Measurements from ENCODE around the gene IL25. TPM values are rescaled to one million over a fixed set of nuclear protein-coding genes. Genes with fewer than 3 reads are reported as not detected.

The IL25 gene
- total and polyA plus RNA-seq, 2 of the 4 experiments (the other 2 are of a cell fraction): not detected

DNA sequence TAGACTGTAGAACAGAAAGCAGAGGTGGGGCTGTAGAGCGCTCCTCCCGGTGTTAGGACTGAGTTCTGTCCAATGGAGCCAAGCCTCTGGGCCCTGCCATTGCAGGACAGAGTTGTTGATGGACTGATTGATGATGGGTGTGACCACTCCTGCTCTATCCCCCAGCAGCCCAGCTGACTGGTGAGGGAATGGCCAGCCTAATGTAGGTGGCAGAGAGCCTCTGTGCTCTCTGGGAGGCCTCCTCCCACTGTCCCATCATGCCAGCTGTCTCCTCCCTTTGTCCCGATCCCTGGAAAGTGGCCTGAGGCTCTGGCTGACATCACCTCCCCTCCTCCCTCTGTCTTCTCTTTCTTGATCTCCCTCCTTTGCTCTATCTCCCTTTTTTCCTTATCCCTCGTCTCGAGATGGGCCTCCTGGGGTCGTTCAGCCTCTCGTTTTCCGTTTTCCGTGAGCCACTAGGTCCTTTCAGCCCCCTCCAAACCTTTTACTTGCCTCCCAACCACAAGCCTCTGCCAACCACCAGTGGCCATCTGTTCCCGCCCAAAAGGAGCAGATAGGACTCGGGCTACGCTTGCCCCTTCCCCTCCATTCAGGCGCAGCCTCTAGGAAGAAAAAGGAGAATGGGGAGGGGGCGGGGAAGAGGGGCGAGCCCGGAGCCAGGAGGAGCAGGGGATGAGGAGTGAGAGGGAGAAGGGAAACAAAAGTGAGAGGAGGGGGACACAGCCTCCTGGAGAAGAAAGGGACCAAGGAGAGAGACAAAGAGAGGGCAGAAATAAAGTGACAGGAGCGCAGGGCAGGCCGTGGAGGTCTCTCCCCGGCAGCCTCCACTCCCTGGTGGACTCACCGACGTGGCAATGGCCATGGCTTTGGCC, 8.2 kb upstream of the IL25 start:
- peak overlapping the region; percentile 93 for H3K14ac ChIP-seq (replicated peaks; ENCODE audit: low read depth, low read length)
- peaks cover 7% of the 10 kb centered on the region; the same call in 1 of the 2 replicates for H3K36me3 ChIP-seq (ENCODE audit: control insufficient read depth, insufficient read depth, low read length)
- no peak overlapping the region; the same call in 2 of the 3 replicates for H2BK15ac ChIP-seq (ENCODE audit: low read depth, low read length)
- peaks cover 12% of the 10 kb centered on the region; the same call in 1 of the 2 replicates for H4K20me1 ChIP-seq (ENCODE audit: insufficient read depth, low read length)
- ChIA-PET POLR2A (ENCODE audit: unreplicated experiment) (no interaction called here), CTCF (interaction anchor here (1.2 kb wide), 1 partner anchor 221 kb away, joined by 4 read pairs; no protein-coding TSS in a partner anchor)
- DNase-seq (no peak), ATAC-seq (ENCODE audit: low read depth) (peak; percentile 4; the same call in 1 of the 2 replicates)
- H3K4ac ChIP-seq (ENCODE audit: low read depth, low read length): peak overlapping the region; percentile 92
- TF ChIP-seq RCOR1 (IDR thresholded peaks at IDR 0.05; ENCODE audit: insufficient replicate concordance, low read length) (no peak), MAFK (IDR thresholded peaks at IDR 0.05; ENCODE audit: low read depth, low read length) (no peak), NFE2L2 (IDR thresholded peaks at IDR 0.05; ENCODE audit: low read depth, low read length) (no peak), CEBPB (IDR thresholded peaks at IDR 0.05; ENCODE audit: low read depth, low read length) (no peak), MAZ (IDR thresholded peaks at IDR 0.05; ENCODE audit: borderline replicate concordance, low read depth, low read length) (no peak), MXI1 (IDR thresholded peaks at IDR 0.05; ENCODE audit: borderline replicate concordance, low read depth, low read length) (no peak), BHLHE40 (IDR thresholded peaks at IDR 0.05; ENCODE audit: low read depth, low read length) (no peak)
- TF ChIP-seq, protein P1, sequence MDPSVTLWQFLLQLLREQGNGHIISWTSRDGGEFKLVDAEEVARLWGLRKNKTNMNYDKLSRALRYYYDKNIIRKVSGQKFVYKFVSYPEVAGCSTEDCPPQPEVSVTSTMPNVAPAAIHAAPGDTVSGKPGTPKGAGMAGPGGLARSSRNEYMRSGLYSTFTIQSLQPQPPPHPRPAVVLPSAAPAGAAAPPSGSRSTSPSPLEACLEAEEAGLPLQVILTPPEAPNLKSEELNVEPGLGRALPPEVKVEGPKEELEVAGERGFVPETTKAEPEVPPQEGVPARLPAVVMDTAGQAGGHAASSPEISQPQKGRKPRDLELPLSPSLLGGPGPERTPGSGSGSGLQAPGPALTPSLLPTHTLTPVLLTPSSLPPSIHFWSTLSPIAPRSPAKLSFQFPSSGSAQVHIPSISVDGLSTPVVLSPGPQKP (IDR thresholded peaks at IDR 0.05; ENCODE audit: borderline replicate concordance, low read depth, low read length): no peak
- TF ChIP-seq, protein P2, sequence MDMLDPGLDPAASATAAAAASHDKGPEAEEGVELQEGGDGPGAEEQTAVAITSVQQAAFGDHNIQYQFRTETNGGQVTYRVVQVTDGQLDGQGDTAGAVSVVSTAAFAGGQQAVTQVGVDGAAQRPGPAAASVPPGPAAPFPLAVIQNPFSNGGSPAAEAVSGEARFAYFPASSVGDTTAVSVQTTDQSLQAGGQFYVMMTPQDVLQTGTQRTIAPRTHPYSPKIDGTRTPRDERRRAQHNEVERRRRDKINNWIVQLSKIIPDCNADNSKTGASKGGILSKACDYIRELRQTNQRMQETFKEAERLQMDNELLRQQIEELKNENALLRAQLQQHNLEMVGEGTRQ (IDR thresholded peaks at IDR 0.05; ENCODE audit: low read depth, low read length): no peak
- peaks cover 8% of the 10 kb centered on the region for H3K4me1 ChIP-seq (ENCODE audit: control insufficient read depth, insufficient read depth, low read length)
- peak overlapping the region; percentile 93 for H3K23ac ChIP-seq (ENCODE audit: low read depth, low read length)
- peaks cover 7% of the 10 kb centered on the region; the same call in 1 of the 2 replicates for H3K27me3 ChIP-seq (ENCODE audit: control insufficient read depth, insufficient read depth, low read length)
- H2BK5ac ChIP-seq (ENCODE audit: low read depth, low read length, poor library complexity, severe bottlenecking): peak overlapping the region; percentile 73
- dilution Hi-C loops (cut with HindIII; ENCODE audit: low sequenced_read_pairs, unreplicated experiment): no loop called here
- BruUV-seq (replicated peaks): no TSS peak
- H3K4me3 ChIP-seq (ENCODE audit: insufficient read depth, low read depth, low read length): peak overlapping the region; percentile 55
- H2AK9ac ChIP-seq (replicated peaks; ENCODE audit: low read depth, low read length, poor library complexity): peak overlapping the region; percentile 100
- H3K18ac ChIP-seq (ENCODE audit: low read depth, low read length): peak overlapping the region; percentile 67
- peak overlapping the region; percentile 80 for H4K5ac ChIP-seq (ENCODE audit: low read depth, low read length)
- peak overlapping the region; percentile 98 for H3K27ac ChIP-seq (ENCODE audit: insufficient read depth, low read length)
- peak overlapping the region; percentile 76 for H3K4me2 ChIP-seq (ENCODE audit: low read depth, low read length)
- peak overlapping the region; percentile 47 for H2BK120ac ChIP-seq (ENCODE audit: low read depth, low read length)
- H4K8ac ChIP-seq (ENCODE audit: low read depth in 2 of 2, low read length in 2 of 2): peak overlapping the region; percentile 95 to 99
- H2AFZ ChIP-seq (replicated peaks; ENCODE audit: low read length, poor library complexity): peak overlapping the region; percentile 88
- peaks cover 8% of the 10 kb centered on the region; the same call in 1 of the 2 replicates for H3K9me1 ChIP-seq (ENCODE audit: insufficient read depth, low read length)
- intact Hi-C loops (cut with micrococcal nuclease): no loop called here
- in situ Hi-C loops (cut with MboI; ENCODE audit: low sequenced_read_pairs): no loop called here
- peak overlapping the region; percentile 97 for H2AK5ac ChIP-seq (ENCODE audit: low read depth, low read length)
- H4K91ac ChIP-seq (ENCODE audit: insufficient read depth, low read depth, low read length): peak overlapping the region; percentile 96
- H3K56ac ChIP-seq (ENCODE audit: extremely low read depth, insufficient read depth, low read length): peak overlapping the region; percentile 50
- peak overlapping the region; percentile 98 for H3K9ac ChIP-seq (ENCODE audit: low read depth, low read length)
- H3K79me1 ChIP-seq (ENCODE audit: low read depth in 1 of 2, low read length in 2 of 2): peaks cover 13 to 37% of the 10 kb centered on the region in 2 experiments; a peak in 3 of 4 replicates
- H2BK20ac ChIP-seq (ENCODE audit: low read depth, low read length): no peak overlapping the region
- no peaks in the 10 kb centered on the region for H3K9me3 ChIP-seq (ENCODE audit: control insufficient read depth, insufficient read depth, low read length)
- no CpG with 5 or more reads among the region's 21 CpGs for WGBS, 2 experiments (ENCODE audit: extremely low coverage in 2 of 2, insufficient read length in 1 of 2)
